Measurements from ENCODE around the gene RFXANK.

DNA sequence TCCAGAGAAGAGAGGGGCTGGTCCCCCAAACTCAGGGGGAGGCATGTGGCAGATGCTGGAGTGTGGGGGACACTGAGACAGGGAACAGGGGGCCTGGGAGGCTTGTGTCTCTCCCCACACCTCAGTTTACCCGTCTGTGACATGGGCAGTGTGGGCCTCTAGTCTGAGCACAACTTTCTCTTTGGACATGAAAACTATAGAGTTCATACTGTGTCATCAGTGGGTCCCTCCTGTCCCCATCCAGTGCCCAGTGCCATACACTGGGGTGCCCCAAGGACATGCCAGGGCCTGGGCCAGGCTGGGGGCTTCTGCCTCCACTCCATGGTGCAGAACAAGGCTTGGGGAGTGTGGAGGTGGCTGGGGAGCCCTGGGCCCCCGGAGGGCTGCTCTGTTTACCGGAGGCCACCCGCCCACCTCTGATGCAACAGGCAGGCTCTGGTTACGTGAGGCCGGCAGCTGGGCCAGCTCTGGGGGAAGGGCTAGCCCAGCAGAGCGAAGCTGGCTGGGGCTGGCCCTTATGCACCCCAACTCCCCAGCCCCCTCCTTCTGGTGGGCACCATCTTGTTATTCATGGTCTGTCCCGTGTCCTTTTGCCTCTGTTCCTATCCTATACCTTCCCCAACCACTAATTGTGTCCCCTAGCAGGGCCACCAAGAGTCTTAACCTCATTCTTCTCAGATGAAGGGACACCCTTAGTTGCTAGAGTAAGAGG is 20.1 kb upstream of the RFXANK start:
- no peak for TF ChIP-seq POLR2A (IDR thresholded peaks at IDR 0.05)
- TF ChIP-seq, protein P1, sequence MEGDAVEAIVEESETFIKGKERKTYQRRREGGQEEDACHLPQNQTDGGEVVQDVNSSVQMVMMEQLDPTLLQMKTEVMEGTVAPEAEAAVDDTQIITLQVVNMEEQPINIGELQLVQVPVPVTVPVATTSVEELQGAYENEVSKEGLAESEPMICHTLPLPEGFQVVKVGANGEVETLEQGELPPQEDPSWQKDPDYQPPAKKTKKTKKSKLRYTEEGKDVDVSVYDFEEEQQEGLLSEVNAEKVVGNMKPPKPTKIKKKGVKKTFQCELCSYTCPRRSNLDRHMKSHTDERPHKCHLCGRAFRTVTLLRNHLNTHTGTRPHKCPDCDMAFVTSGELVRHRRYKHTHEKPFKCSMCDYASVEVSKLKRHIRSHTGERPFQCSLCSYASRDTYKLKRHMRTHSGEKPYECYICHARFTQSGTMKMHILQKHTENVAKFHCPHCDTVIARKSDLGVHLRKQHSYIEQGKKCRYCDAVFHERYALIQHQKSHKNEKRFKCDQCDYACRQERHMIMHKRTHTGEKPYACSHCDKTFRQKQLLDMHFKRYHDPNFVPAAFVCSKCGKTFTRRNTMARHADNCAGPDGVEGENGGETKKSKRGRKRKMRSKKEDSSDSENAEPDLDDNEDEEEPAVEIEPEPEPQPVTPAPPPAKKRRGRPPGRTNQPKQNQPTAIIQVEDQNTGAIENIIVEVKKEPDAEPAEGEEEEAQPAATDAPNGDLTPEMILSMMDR (IDR thresholded peaks at IDR 0.05) = no peak

Measured in sigmoid colon (tissue), 3 donors.